Choroid plexus epithelial cell (primary cell): ENCODE results near the gene COCH.

Experiments
- DNase-seq: peaks from one replicate; pipeline ENCODE4 v3.0.0-alpha.2; 2010; ENCODE audit warnings: low read depth
- H3K4me3 ChIP-seq: 2 replicates; pipeline ENCODE4 v1.5.1; 2011; ENCODE audit warnings: low read depth, mild to moderate bottlenecking, control low read depth, low read length, moderate library complexity
- TF ChIP-seq, protein P1 (sequence below): conservative IDR thresholded peaks from 2 replicates; pipeline ENCODE4 v1.5.1; 2011; ENCODE audit warnings: low read depth, mild to moderate bottlenecking, control low read depth, inconsistent platforms, low read length, moderate library complexity

COCH gene

DNA sequence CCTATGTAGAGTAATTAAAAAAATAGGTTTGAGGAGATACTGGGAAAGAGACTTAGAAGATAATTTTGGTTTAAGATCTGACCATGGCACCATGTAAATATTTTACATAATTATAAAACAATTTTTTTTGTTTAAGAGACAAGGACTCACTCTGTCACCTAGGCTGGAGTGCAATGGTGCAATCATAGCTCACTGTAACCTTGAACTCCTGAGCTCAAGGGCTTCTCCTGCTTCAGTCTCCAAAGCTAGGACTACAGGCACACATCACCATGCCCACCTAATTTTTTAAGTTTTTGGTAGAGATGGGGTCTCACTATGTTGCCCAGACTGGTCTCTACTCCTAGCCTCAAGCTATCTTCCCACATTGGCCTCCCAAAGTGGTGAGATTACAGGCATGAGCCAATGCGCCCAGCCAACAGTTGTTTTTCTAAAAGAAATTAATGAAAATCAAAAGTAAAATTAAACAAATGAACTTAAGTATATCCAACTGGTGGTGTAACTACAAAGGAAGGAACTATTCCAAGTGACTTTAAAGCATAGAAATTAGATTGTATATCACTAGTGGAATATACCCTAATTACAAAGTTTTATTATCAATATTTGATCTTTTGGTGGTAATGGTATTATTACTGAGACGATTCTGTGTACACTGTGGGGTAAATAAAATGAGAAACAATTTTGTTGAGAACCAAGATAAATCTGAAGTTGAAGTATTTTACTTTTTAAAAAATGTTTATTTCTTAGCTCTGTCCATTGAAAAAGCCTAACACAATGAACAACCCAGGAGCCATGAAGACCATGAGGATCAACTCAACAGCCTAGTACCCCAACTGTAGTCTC lies 29.1 kb downstream of the COCH start:
- TF ChIP-seq, protein P1, sequence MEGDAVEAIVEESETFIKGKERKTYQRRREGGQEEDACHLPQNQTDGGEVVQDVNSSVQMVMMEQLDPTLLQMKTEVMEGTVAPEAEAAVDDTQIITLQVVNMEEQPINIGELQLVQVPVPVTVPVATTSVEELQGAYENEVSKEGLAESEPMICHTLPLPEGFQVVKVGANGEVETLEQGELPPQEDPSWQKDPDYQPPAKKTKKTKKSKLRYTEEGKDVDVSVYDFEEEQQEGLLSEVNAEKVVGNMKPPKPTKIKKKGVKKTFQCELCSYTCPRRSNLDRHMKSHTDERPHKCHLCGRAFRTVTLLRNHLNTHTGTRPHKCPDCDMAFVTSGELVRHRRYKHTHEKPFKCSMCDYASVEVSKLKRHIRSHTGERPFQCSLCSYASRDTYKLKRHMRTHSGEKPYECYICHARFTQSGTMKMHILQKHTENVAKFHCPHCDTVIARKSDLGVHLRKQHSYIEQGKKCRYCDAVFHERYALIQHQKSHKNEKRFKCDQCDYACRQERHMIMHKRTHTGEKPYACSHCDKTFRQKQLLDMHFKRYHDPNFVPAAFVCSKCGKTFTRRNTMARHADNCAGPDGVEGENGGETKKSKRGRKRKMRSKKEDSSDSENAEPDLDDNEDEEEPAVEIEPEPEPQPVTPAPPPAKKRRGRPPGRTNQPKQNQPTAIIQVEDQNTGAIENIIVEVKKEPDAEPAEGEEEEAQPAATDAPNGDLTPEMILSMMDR, result no peak
- H3K4me3 ChIP-seq, result no peak overlapping the region

GRCh38 chr14:30906752-30907658 lies 32.6 kb downstream of the COCH start:
- H3K4me3 ChIP-seq, result no peak overlapping the region
- DNase-seq, result peak; percentile 61

More for the DNA sequence above, 29.1 kb downstream of the COCH start:
- no peak for DNase-seq

GRCh38 chr14:30907659-30908057 lies 33.3 kb downstream of the COCH start:
- H3K4me3 ChIP-seq, result no peak overlapping the region
- TF ChIP-seq, protein P1, result no peak
- DNase-seq, result no peak

More at GRCh38 chr14:30906752-30907658, 32.6 kb downstream of the COCH start:
- TF ChIP-seq, protein P1, result peak; percentile 50

- no peak overlapping the region for H3K4me3 ChIP-seq
- no peak for DNase-seq
- TF ChIP-seq, protein P1, result no peak
These were observed 34.5 kb downstream of the COCH start for GRCh38 chr14:30908826-30909225.

DNA sequence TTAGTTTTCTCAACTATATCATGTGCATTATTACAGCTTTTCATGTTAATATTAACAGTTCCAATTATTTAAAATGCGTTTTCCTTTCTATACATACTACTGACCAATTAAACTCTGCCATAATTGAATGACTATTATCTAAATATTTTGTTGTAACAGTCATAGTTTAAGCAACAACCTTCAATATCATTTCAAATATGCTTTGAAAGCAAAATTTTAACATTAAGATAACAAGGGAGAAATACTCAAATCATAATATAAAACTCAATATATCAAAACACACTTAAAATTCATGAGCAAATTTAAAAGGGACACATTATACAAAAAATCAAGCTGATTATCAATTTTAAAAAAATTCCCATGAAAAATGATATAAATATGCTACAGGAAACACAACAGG lies 40.5 kb downstream of the COCH start:
- no peak for DNase-seq
- TF ChIP-seq, protein P1, result no peak
- no peak overlapping the region for H3K4me3 ChIP-seq

DNA sequence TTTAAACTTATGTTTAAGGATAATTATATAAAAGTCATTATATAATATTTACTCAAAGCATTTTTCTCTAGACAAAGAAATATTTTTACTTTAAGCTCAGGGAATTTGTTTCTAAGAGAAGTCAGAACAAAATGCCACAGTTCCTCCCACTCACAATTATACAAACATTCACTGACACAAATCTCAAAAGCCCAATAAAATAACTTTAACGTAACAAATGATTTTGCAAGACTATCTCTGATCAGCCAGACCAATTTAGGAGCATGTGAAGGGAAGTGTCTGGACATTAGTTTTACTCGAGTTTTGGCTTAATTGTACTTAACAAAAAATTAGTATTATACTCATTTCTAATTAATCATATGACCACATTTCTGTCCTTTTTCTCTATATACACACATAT lies 41.2 kb downstream of the COCH start:
- TF ChIP-seq, protein P1, result no peak
- no peak for DNase-seq
- no peak overlapping the region for H3K4me3 ChIP-seq
